ENCODE measurements around the gene SERGEF.
A peak's percentile ranks its signal among the peaks of the same experiment; 100 is the strongest.

SERGEF gene

GRCh38 chr11:18012906-18013781, at the start of gene SERGEF:
SERGEF (minus strand) TSS chr11:18013047; CDS start chr11:18013010, 37 bp downstream.
- peak; percentile 90 for DNase-seq

DNA sequence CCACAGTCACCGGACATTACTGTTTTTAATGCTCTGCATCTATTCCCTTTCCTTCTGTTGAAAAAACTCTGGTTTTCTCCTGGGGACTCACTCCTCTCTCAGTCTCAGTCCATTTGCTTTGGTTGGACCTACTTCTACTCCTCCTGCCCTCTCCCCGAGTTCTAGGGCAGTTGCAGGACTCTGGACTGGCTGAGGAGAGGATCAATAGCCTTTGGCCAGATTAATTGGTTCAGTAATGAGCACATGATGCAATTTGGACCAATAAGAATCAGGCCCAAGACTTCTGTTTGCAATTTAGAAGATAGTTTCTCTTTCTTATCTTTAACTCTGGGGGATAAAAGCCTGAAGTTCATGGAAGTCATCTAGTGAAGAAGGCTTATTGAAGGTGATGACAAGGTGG, 48.5 kb upstream of the SERGEF start:
- no peak for DNase-seq

DNA sequence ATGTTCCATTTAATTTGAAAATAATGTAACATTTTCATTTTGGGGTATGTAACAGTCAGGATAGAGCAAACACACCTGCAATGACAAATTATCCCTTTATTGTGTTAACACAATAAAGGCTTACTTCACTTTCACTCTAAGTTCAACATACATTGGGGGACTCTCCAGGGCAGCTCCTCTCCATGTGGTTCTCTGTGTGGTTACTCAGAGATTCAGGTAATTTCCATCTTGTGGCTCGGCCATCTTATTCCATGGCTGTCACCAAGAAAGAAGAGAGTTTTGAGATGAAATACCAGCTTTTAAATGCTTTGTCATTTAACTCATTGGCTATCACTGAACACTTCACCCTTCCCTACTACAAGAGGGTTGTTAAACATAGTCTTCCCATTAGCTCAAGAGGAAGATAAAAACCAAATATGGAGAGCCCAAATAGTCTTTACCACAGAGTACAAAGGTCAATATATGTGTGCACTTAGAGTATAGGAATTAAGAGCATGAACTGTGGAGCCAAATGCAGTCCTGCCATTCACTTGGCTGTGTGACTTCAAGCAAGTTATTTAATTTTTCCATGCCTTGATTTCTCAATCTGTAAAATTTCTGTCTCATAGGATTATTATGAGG, 43.8 kb upstream of the SERGEF start:
- no peak for DNase-seq

DNA sequence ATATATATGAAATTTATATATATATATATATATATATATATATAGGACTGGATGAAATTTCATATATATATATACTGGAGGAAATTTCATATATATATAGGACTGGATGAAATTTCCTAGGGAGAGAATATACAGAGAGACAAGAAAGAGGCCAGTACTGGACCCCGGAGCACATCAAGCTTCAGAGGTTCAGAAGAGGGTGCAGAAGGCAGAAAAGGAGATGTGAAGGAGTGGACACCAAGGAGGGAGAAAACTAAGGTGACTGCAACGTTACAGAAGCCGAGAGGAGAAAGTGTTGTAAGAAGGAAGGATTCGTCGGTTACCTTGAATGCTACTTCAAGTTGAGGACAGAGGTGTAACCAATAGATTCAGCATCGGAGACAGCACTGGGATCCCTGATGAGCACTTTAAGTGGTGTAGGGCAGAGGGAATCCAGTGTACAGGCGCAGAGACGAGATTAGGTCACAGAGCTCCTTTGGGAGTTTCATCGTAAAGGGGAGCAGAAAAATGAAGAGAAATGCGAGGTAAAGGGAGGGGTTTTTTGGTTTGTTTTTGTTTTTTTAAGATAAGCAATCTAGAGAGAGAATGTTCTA, 41.8 kb upstream of the SERGEF start:
- no peak for DNase-seq

- peak; percentile 0 for DNase-seq
Observed at GRCh38 chr11:18050848-18051247, 38.0 kb upstream of the SERGEF start.

- no peak for DNase-seq
Observed at GRCh38 chr11:18046116-18046777, 33.4 kb upstream of the SERGEF start, which contains the start of gene TPH1. TPH1 (minus strand) TSS chr11:18046269; CDS start chr11:18040762, 5,507 bp downstream.

DNA sequence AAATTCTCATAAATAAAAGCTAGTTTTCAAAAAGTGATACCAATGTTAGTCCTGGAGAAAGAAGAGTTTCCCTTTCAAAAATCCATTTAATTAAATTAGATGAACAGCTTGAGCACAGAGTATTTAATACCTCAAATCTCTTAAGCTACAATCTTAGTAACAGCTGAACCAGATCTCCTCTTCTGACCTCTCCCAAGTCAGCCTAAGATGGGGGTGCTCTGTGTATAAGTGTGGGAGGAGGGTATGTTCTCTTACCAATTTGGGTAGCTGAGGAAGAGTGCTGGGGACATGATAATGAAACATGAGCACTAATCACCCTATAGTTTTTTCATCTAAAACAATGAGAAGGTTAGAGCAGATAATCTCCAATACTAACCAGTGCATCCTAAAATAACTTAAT, 23.6 kb upstream of the SERGEF start:
- no peak for DNase-seq

- no peak for DNase-seq
Observed at GRCh38 chr11:18027475-18027874, 14.6 kb upstream of the SERGEF start.

GRCh38 chr11:18022419-18022818, 9.6 kb upstream of the SERGEF start:
- no peak for DNase-seq

DNA sequence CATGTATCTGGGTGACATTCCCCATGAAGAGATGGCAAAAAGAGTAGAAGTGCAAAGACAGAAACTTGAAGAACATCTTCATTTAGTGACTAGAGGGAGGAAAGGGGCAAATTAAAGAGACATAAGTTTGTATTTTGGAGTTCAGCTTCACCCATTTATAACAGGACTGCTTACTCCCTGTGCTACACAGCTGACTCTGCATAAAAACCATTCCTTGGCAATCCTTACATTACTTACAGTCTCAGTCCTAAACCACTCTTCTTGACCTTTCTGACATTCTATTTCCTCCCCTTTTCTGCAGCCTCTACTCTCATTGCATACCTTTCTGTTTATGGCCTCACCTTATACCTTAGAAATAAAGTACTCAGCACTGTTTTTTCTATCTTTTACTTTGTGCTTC, 6.8 kb upstream of the SERGEF start:
- no peak for DNase-seq

- no peak for DNase-seq
Observed at GRCh38 chr11:18016789-18017188, 3.9 kb upstream of the SERGEF start.

DNA sequence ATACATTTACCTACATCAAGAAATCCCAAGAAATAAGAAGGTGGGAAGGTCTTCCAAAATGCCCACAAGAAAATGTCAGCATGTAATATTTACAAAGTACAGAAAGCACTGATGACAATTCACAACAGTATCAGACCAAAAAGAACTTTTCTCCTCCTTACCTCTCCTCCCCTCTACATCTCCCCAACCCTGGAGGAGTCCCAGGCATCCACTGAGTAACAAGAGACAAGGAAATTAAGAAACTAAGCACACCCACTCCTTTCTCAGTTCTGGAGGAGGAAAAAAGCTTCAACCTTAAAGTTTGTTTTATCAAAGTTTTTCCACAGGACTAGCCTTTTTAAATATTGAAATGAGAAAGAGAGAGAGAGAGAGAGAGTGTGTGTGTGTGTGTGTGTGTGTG, 2.0 kb upstream of the SERGEF start:
- no peak for DNase-seq

GRCh38 chr11:18013790-18014507, 1.1 kb upstream of the SERGEF start:
- no peak for DNase-seq

DNA sequence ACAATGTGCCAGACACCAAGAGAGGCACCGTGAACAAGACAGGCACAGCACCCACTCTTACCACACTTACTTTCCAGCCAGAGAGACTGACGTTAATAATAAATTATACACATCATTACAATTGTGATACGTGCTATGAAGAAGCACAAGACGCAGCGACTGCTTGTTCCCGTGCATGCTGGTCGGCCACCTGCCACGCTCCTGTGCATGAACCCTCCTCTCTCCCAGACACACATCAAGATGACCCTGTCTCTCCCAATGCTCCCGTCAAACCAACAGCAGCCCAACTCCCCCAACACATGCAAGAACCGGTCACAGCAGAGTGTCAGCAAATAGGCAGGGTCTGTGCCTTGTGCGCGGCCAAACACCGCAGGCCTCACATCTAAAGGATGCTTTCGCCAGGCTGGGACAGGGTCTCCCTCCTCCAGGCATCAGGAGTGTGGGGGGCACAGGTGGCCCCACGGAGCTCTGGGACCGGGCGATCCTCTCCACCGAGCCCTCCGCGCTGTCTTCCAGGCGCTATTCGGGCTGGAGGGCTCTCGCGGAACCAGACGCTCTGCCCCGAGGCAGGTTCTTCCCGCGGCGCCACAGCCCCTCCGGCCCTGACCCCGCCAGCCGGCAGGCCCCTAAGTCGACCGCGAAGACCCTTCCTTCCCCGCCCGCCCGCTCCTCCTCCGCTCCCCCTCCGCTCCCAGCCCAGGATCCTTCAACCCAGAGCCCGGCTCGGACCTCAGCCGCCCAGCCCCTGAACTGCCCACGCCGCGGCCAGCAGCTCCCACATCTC, 533 bp downstream of the SERGEF start:
- no peak for DNase-seq

- DNase-seq = no peak
Observed at GRCh38 chr11:18011633-18012032, 1.2 kb downstream of the SERGEF start.

- no peak for DNase-seq
Observed at GRCh38 chr11:18010977-18011586, 1.8 kb downstream of the SERGEF start.

- no peak for DNase-seq
Observed at GRCh38 chr11:18010121-18010670, 2.7 kb downstream of the SERGEF start.

- DNase-seq = no peak
Observed at GRCh38 chr11:18005376-18006129, 7.3 kb downstream of the SERGEF start.

DNA sequence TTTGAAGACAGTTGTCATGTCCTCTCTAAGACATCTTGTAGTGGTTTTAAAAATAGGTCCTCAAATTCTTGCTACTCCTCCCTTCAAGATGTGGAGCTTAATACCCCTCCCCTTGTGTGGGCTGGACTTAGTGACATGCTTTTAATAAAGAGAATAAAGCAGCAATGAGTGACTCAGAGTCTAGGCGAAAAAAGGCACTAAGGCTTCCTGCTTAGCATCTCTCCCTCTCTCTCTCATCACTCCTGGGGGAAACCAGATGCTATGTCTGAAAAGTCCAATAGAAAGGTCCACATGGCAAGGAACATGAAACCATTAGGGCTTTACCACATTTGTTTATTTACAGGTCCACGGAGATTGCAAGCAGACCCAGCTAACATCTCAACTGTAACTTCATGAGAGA, 11.7 kb downstream of the SERGEF start:
- no peak for DNase-seq

- no peak for DNase-seq
Observed at GRCh38 chr11:18000760-18001159, 12.1 kb downstream of the SERGEF start.

Measured in GDM1 (cell line).